ENCODE data around the gene TRIM29. TPM values are rescaled to one million over a fixed set of nuclear protein-coding genes. Genes with fewer than 3 reads are reported as not detected.

The TRIM29 gene
- total and polyA plus RNA-seq, 9 of the 15 experiments (the other 6 are each of a cell fraction or from before 2014, with no cell fraction given): 0.08 to 1.4 (median 0.42) TPM; not detected in 2

GRCh38 chr11:120149246-120149645, 11.3 kb upstream of the TRIM29 start (continued):
- no peak for TF ChIP-seq ZNF318 (IDR thresholded peaks at IDR 0.05; ENCODE audit: borderline replicate concordance in 1 of 2, low read depth in 1 of 2)
- no peak for TF ChIP-seq ZC3H4 (CRISPR knock-in tag; IDR thresholded peaks at IDR 0.05; ENCODE audit: borderline replicate concordance)
- TF ChIP-seq ZFP36 (IDR thresholded peaks at IDR 0.05; ENCODE audit: low read depth, low read length, partially characterized antibody): no peak
- TF ChIP-seq ZFX (CRISPR knock-in tag; IDR thresholded peaks at IDR 0.05): no peak
- TF ChIP-seq PHF8 (IDR thresholded peaks at IDR 0.05; ENCODE audit: borderline replicate concordance, low read length): no peak
- TF ChIP-seq HOXB6 (CRISPR knock-in tag; IDR thresholded peaks at IDR 0.05; ENCODE audit: borderline replicate concordance): no peak
- TF ChIP-seq ZNF212 (CRISPR knock-in tag; IDR thresholded peaks at IDR 0.05): no peak
- no peak for TF ChIP-seq MAFF (IDR thresholded peaks at IDR 0.05; ENCODE audit: low read length)
- no peak for TF ChIP-seq ZNF23 (CRISPR knock-in tag; IDR thresholded peaks at IDR 0.05)
- TF ChIP-seq STAT5A (IDR thresholded peaks at IDR 0.05; ENCODE audit: borderline replicate concordance, low read length): no peak
- TF ChIP-seq CREB1 (IDR thresholded peaks at IDR 0.05): no peak
- no peak for TF ChIP-seq CREB1 (CRISPR knock-in tag; IDR thresholded peaks at IDR 0.05)
